DOHH2 (cell line): ENCODE data around the gene HCN2.

Source experiments
- H3F3A ChIP-seq: fragments of 200-600 bp; sonication (generic), shearing (Covaris generic); 2 replicates; pipeline ENCODE4 v1.6.0; 2016; ENCODE audit warnings: antibody characterized with exemption, mild to moderate bottlenecking; ENCODE audit not compliant: control insufficient read depth, insufficient read depth
- H3K27ac ChIP-seq: fragments of 200-600 bp; sonication (generic); 2 replicates; pipeline ENCODE4 v1.5.1; 2014; ENCODE audit warnings: low read depth, mild to moderate bottlenecking, low read length, moderate library complexity
- H3K27me3 ChIP-seq: fragments of 200-600 bp; sonication (generic); 2 replicates; pipeline ENCODE4 v1.6.1; 2014; ENCODE audit warnings: mild to moderate bottlenecking, low read length, mixed read lengths; ENCODE audit not compliant: control insufficient read depth
- H3K36me3 ChIP-seq: fragments of 200-600 bp; sonication (generic); 2 replicates; pipeline ENCODE4 v1.6.1; 2014; ENCODE audit warnings: mild to moderate bottlenecking, low read length, moderate library complexity, mixed read lengths; ENCODE audit not compliant: control insufficient read depth
- H3K4me1 ChIP-seq: fragments of 200-600 bp; sonication (generic); 2 replicates; pipeline ENCODE4 v1.6.1; 2014; ENCODE audit warnings: mild to moderate bottlenecking, low read length, mixed read lengths; ENCODE audit not compliant: control insufficient read depth
- H3K4me2 ChIP-seq: fragments of 200-600 bp; sonication (generic); 2 replicates; pipeline ENCODE4 v1.6.0; 2014; ENCODE audit warnings: mild to moderate bottlenecking, low read length, moderate library complexity
- H3K4me3 ChIP-seq: fragments of 200-600 bp; sonication (generic); 2 replicates; pipeline ENCODE4 v1.5.1; 2014; ENCODE audit warnings: mild to moderate bottlenecking, low read length, mixed read lengths
- H3K79me2 ChIP-seq: fragments of 200-600 bp; sonication (generic); 2 replicates; pipeline ENCODE4 v1.6.1; 2014; ENCODE audit warnings: mild to moderate bottlenecking, low read length, mixed read lengths; ENCODE audit not compliant: control insufficient read depth
- H3K9me2 ChIP-seq: fragments of 200-600 bp; sonication (generic); replicated peaks from 2 replicates; pipeline ENCODE4 v1.6.1; 2014; ENCODE audit warnings: mild to moderate bottlenecking, low read length, mixed read lengths; ENCODE audit not compliant: control insufficient read depth
- H3K9me3 ChIP-seq: fragments of 200-600 bp; sonication (generic); 2 replicates; pipeline ENCODE4 v1.6.1; 2014; ENCODE audit warnings: antibody characterized with exemption, low read length, mixed read lengths; ENCODE audit not compliant: control insufficient read depth, insufficient read depth
- H4K20me1 ChIP-seq: fragments of 200-600 bp; sonication (generic); 2 replicates; pipeline ENCODE4 v1.6.0; 2014; ENCODE audit warnings: low read depth, mild to moderate bottlenecking, antibody characterized with exemption, low read length, moderate library complexity; ENCODE audit not compliant: control insufficient read depth, insufficient read depth
- EZH2phosphoT487 ChIP-seq: fragments of 200-600 bp; sonication (generic); IDR thresholded peaks from 2 replicates; pipeline ENCODE4 v1.6.1; 2017; ENCODE audit warnings: borderline replicate concordance, mild to moderate bottlenecking, antibody characterized with exemption, low read length, moderate library complexity, mixed read lengths
- TF ChIP-seq, protein P1 (sequence below): fragments of 200-600 bp; sonication (generic); IDR thresholded peaks from one replicate; pipeline ENCODE4 v1.5.1; 2014; ENCODE audit warnings: antibody characterized with exemption, mild to moderate bottlenecking, low read depth, low read length; ENCODE audit not compliant: poor library complexity, severe bottlenecking

The HCN2 gene

DNA sequence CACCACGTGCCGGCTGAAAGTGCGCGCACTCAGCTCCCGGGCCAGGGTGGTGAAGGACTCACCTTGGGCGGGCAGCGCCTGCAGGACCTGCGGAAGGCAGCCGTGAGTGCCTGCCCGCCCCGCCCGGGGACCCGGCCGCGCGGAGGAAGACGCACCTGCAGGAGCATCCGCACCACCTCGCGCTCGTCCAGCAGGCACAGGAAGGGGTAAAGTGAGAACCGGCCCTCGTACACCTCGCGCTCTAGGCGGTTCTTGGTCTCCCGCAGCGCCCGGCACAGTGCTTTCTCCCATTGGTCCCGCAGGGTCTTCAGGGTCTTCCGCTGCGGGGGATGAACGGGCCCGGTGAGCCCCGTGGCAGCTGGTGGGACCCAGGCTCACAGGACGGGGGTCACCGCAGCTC is 33.0 kb downstream of the HCN2 start:
- Histone ChIP-seq H3K36me3 (peaks cover 45% of the 10 kb centered on the region), H4K20me1 (no peaks in the 10 kb centered on the region), H3K27ac (no peak overlapping the region), H3K4me1 (no peaks in the 10 kb centered on the region), H3K4me2 (no peak overlapping the region), H3K79me2 (peaks cover 5% of the 10 kb centered on the region), H3K27me3 (no peaks in the 10 kb centered on the region), H3F3A (no peaks in the 10 kb centered on the region), H3K9me2 (no peaks in the 10 kb centered on the region), H3K4me3 (no peak overlapping the region), H3K9me3 (no peaks in the 10 kb centered on the region)
- no peak for TF ChIP-seq EZH2phosphoT487
- TF ChIP-seq, protein P1, sequence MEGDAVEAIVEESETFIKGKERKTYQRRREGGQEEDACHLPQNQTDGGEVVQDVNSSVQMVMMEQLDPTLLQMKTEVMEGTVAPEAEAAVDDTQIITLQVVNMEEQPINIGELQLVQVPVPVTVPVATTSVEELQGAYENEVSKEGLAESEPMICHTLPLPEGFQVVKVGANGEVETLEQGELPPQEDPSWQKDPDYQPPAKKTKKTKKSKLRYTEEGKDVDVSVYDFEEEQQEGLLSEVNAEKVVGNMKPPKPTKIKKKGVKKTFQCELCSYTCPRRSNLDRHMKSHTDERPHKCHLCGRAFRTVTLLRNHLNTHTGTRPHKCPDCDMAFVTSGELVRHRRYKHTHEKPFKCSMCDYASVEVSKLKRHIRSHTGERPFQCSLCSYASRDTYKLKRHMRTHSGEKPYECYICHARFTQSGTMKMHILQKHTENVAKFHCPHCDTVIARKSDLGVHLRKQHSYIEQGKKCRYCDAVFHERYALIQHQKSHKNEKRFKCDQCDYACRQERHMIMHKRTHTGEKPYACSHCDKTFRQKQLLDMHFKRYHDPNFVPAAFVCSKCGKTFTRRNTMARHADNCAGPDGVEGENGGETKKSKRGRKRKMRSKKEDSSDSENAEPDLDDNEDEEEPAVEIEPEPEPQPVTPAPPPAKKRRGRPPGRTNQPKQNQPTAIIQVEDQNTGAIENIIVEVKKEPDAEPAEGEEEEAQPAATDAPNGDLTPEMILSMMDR = no peak

DNA sequence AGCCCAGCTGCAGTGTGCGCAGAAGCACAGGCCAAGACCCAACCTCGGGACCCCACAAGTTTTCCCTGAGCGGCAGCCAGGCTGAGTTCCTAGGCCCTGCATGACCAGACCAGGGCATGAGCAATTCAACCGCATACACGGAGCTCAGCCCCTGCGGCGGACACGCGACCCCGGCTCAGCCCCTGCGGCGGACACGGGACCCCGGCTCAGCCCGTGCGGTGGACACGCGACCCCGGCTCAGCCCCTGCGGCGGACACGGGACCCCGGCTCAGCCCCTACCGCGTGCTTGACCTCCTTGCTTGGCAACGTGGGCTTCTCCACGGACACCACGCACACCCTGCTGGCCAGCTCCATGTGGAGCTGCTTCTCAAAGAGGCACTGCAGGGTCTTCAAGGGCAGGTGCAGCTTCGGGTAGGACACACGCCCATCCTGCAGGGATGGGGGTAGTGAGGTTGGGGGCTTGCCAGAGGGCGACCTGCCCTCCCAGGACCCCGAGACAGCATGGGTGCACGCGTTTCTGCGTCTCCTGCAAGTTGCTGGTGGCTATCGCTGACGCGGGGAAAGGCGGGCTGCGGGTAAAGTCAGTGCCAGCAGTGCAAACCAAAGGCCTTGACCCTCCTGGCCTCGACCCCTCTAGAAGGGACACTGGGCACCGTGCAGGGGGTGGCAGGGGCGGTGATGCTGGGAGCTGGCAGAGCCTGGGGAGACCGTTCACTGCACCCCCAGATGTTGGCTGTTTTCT is 33.7 kb downstream of the HCN2 start:
- Histone ChIP-seq H3K27ac (no peak overlapping the region), H4K20me1 (no peaks in the 10 kb centered on the region), H3K4me2 (no peak overlapping the region), H3K27me3 (no peaks in the 10 kb centered on the region), H3K9me2 (no peaks in the 10 kb centered on the region), H3K4me3 (no peak overlapping the region), H3K4me1 (no peaks in the 10 kb centered on the region), H3K9me3 (no peaks in the 10 kb centered on the region), H3F3A (no peaks in the 10 kb centered on the region), H3K79me2 (peaks cover 11% of the 10 kb centered on the region), H3K36me3 (peaks cover 47% of the 10 kb centered on the region)
- TF ChIP-seq EZH2phosphoT487 = no peak
- TF ChIP-seq, protein P1 = no peak

DNA sequence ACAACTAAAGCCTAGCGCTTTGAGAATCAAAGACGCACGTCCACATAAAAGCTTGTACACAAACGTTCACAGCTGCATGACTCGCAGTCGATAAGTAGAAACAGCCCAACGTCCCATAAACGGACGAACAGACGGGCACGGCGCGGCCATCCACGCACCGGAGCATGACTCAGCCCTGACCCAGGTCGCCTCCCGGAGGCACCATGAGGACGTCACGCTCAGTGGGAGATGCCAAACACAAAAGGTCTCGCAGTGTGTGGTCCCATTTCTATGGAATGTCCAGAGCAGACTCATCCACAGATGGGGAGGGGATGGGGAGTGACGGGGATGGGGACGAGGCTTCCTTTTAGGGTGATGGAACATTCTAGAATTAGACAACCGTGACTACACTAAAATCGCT is 34.3 kb downstream of the HCN2 start:
- Histone ChIP-seq H3K79me2 (peaks cover 16% of the 10 kb centered on the region), H3K36me3 (peaks cover 47% of the 10 kb centered on the region), H3F3A (no peaks in the 10 kb centered on the region), H3K27me3 (no peaks in the 10 kb centered on the region), H3K4me3 (no peak overlapping the region), H3K9me3 (no peaks in the 10 kb centered on the region), H4K20me1 (no peaks in the 10 kb centered on the region), H3K9me2 (no peaks in the 10 kb centered on the region), H3K4me2 (no peak overlapping the region), H3K4me1 (no peaks in the 10 kb centered on the region), H3K27ac (no peak overlapping the region)
- TF ChIP-seq, protein P1 = no peak
- no peak for TF ChIP-seq EZH2phosphoT487
